Lung (tissue), 12 donors: ENCODE measurements around the gene ATCAY. TPM values are rescaled to one million over a fixed set of nuclear protein-coding genes. Genes with fewer than 3 reads are reported as not detected.

ENCODE experiments used
- ATAC-seq: fragments of 200-7000 bp; cut with Tn5 transposase; one replicate; pipeline ENCODE4 v1.9.1; 2020; ENCODE audit warnings: moderate number of reproducible peaks; ENCODE audit not compliant: insufficient read depth, low FRiP score
- DNase-seq, 3 donors: peaks; one replicate each; pipeline ENCODE4 v3.0.0-alpha.2; 2013 to 2017
- H3K27ac ChIP-seq, 2 donors: one replicate each; pipeline ENCODE4 v1.5.1; 2013; ENCODE audit warnings: mild to moderate bottlenecking in 2 of 2, moderate library complexity in 2 of 2, control low read depth in 1 of 2, inconsistent platforms in 1 of 2, low read depth in 1 of 2, low read length in 1 of 2
- H3K27me3 ChIP-seq, 3 donors: one replicate each; pipeline ENCODE4 v1.5.1; 2013; ENCODE audit warnings: low read length in 2 of 3; ENCODE audit not compliant: control insufficient read depth in 3 of 3, insufficient read depth in 3 of 3
- H3K36me3 ChIP-seq, 4 donors: one replicate each; pipeline ENCODE4 v1.5.1; 2013; ENCODE audit warnings: low read length in 4 of 4, mild to moderate bottlenecking in 1 of 4, moderate library complexity in 1 of 4; ENCODE audit not compliant: control insufficient read depth in 4 of 4, insufficient read depth in 4 of 4
- H3K4me1 ChIP-seq, 5 donors: one replicate each; pipeline ENCODE4 v1.5.1; 2013; ENCODE audit warnings: low read length in 5 of 5, mild to moderate bottlenecking in 2 of 5, moderate library complexity in 1 of 5; ENCODE audit not compliant: control insufficient read depth in 5 of 5, insufficient read depth in 5 of 5
- H3K4me3 ChIP-seq: one replicate; pipeline ENCODE4 v1.5.1; 2013; ENCODE audit warnings: mild to moderate bottlenecking, control low read depth, moderate library complexity
- H3K9ac ChIP-seq, 2 donors: one replicate each; pipeline ENCODE4 v1.5.1; 2013; ENCODE audit warnings: low read length in 2 of 2, control low read depth in 1 of 2; ENCODE audit not compliant: insufficient read depth in 1 of 2
- H3K9me3 ChIP-seq, 4 donors: one replicate each; pipeline ENCODE4 v1.5.1; 2013; ENCODE audit warnings: low read length in 3 of 4, mild to moderate bottlenecking in 1 of 4, moderate library complexity in 1 of 4; ENCODE audit not compliant: control insufficient read depth in 4 of 4, insufficient read depth in 3 of 4
- CTCF ChIP-seq: IDR thresholded peaks from 2 replicates; pipeline ENCODE4 v1.5.1; 2012; ENCODE audit warnings: mild to moderate bottlenecking; ENCODE audit errors: control extremely low read depth, extremely low read depth
- WGBS, 2 donors: extraction: QIAGEN DNeasy Blood & Tissue Kit; methylation state at CpG; one replicate each; pipeline ENCODE4 v1.1.7; 2013; 5-methylcytosine and 5-hydroxymethylcytosine counted together
- polyA plus RNA-seq, 2 donors: library from polyadenylated mRNA; stranded (reverse); fragments of 200-250 nt; gene quantifications; one replicate each; pipeline ENCODE4 v1.2.1, GENCODE V29; 2013
- total RNA-seq, 2 donors: library from RNA; depleted of rRNA in 1 of 2; stranded (reverse); fragments of >200 nt in 1 of 2; gene quantifications; one replicate each; pipeline ENCODE4 v1.2.1, GENCODE V29; 2014 to 2021
- donor health status: control.
- donor health status: control.
- donor health status: Bipolar disorder and iron deficiency.
- donor health status: healthy.
- donor health status: DM: yes; HTN: yes; CAD: no.

ATCAY gene
- total and polyA plus RNA-seq, 4 donors = under 0.01 to 0.09 TPM; not detected in 2

- peaks cover 9 to 27% (median 14%) of the 10 kb centered on the region in 3 donors for H3K27me3 ChIP-seq
These were observed 829 bp upstream of the ATCAY start for GRCh38 chr19:3879656-3880055.

GRCh38 chr19:3881272-3882040 lies 971 bp downstream of the ATCAY start:
- DNase-seq = no peak
- no peaks in the 10 kb centered on the region for H3K4me1 ChIP-seq
- ATAC-seq = no peak
- H3K27ac ChIP-seq = no peak overlapping the region
- no peak overlapping the region for H3K4me3 ChIP-seq
- H3K9me3 ChIP-seq = peaks cover 0 to 1% (median 0%) of the 10 kb centered on the region in 4 donors
- H3K27me3 ChIP-seq = peaks cover 9 to 27% (median 14%) of the 10 kb centered on the region in 3 donors
- no peak for TF ChIP-seq CTCF
- 2% methylated on average over 30 to 31 of the region's 31 CpGs for WGBS, 2 donors
- H3K9ac ChIP-seq = no peak overlapping the region
- no peaks in the 10 kb centered on the region for H3K36me3 ChIP-seq

More at GRCh38 chr19:3879656-3880055, 829 bp upstream of the ATCAY start:
- Histone ChIP-seq H3K9me3 (peaks cover 0 to 1% (median 0%) of the 10 kb centered on the region in 4 donors), H3K4me1 (no peaks in the 10 kb centered on the region), H3K36me3 (no peaks in the 10 kb centered on the region), H3K4me3 (no peak overlapping the region), H3K9ac (no peak overlapping the region), H3K27ac (no peak overlapping the region)
- ATAC-seq (no peak), DNase-seq (no peak)
- no peak for TF ChIP-seq CTCF
- WGBS, 2 donors = 54 to 59% methylated on average over 12 of the region's 12 CpGs

- no peak overlapping the region for H3K27ac ChIP-seq
- no peak overlapping the region for H3K9ac ChIP-seq
- WGBS, 2 donors = 15 to 21% methylated on average over 6 of the region's 6 CpGs
- H3K4me1 ChIP-seq = no peaks in the 10 kb centered on the region
- DNase-seq (no peak), ATAC-seq (no peak)
- no peaks in the 10 kb centered on the region for H3K36me3 ChIP-seq
- H3K4me3 ChIP-seq = no peak overlapping the region
- H3K27me3 ChIP-seq = peaks cover 9 to 27% (median 14%) of the 10 kb centered on the region in 3 donors
- no peak for TF ChIP-seq CTCF
- peaks cover 0 to 1% (median 0%) of the 10 kb centered on the region in 4 donors for H3K9me3 ChIP-seq
These were observed 1.5 kb downstream of the ATCAY start for GRCh38 chr19:3882041-3882384.
